Upper lobe of right lung (tissue), 1 donor: ENCODE results near the gene TMEM129. TPM values are rescaled to one million over a fixed set of nuclear protein-coding genes. Genes with fewer than 3 reads are reported as not detected.
A peak's percentile ranks its signal among the peaks of the same experiment; 100 is the strongest.

Source experiments
- ATAC-seq: fragments of 200-7000 bp; cut with Tn5 transposase; one replicate; pipeline ENCODE4 v1.9.1; 2020; ENCODE audit warnings: mild to moderate bottlenecking, moderate library complexity
- DNase-seq: peaks from one replicate; pipeline ENCODE4 v3.0.0-alpha.2; 2020
- H3K27ac ChIP-seq: fragments of 200-600 bp; one replicate; pipeline ENCODE4 v1.8.0; 2022
- H3K27me3 ChIP-seq: fragments of 200-600 bp; one replicate; pipeline ENCODE4 v1.8.0; 2022; ENCODE audit warnings: mild to moderate bottlenecking
- H3K36me3 ChIP-seq: fragments of 200-600 bp; one replicate; pipeline ENCODE4 v1.8.0; 2022
- H3K4me1 ChIP-seq: fragments of 200-600 bp; one replicate; pipeline ENCODE4 v1.8.0; 2022
- H3K4me3 ChIP-seq: fragments of 200-600 bp; one replicate; pipeline ENCODE4 v1.8.0; 2022; ENCODE audit warnings: mild to moderate bottlenecking
- H3K9me3 ChIP-seq: fragments of 200-600 bp; one replicate; pipeline ENCODE4 v1.8.0; 2022
- CTCF ChIP-seq: fragments of 200-600 bp; IDR thresholded peaks from one replicate; pipeline ENCODE4 v1.8.0; 2022; ENCODE audit warnings: antibody characterized with exemption
- intact Hi-C: fragments of 100-400 bp; cut with DNase I; formaldehyde crosslinking; loops from one replicate; pipeline ENCODE4 v1.11.0; 2022
- total RNA-seq: library from RNA; stranded (reverse); fragmentation: NEBNext Ultra II Directional; extraction: Animal tissue kit (Norgen Biotek cat#: 25700); gene quantifications from one replicate; pipeline ENCODE4 v1.2.1, GENCODE V29; 2021
- donor health status: DM: no; HTN: yes; CAD: no; lungs with severe emphysema.

The TMEM129 gene
- total RNA-seq, 1 donor from 2014 or later: 33.2 TPM

- H3K36me3 ChIP-seq: no peaks in the 10 kb centered on the region
- H3K4me1 ChIP-seq: peaks cover 17% of the 10 kb centered on the region
- peaks cover 5% of the 10 kb centered on the region for H3K27me3 ChIP-seq
- H3K9me3 ChIP-seq: no peaks in the 10 kb centered on the region
- no peak for TF ChIP-seq CTCF
- no peak overlapping the region for H3K27ac ChIP-seq
- no peak for DNase-seq
- no peak for ATAC-seq
- intact Hi-C loops: no loop called here
- H3K4me3 ChIP-seq: no peak overlapping the region
Observed at GRCh38 chr4:1764670-1765069, 43.5 kb upstream of the TMEM129 start.

GRCh38 chr4:1763550-1764080, 42.5 kb upstream of the TMEM129 start:
- no peaks in the 10 kb centered on the region for H3K9me3 ChIP-seq
- H3K27me3 ChIP-seq: peaks cover 5% of the 10 kb centered on the region
- no peaks in the 10 kb centered on the region for H3K36me3 ChIP-seq
- H3K4me1 ChIP-seq: peaks cover 17% of the 10 kb centered on the region
- H3K4me3 ChIP-seq: peak overlapping the region; percentile 8
- DNase-seq: no peak
- H3K27ac ChIP-seq: no peak overlapping the region
- TF ChIP-seq CTCF: peak; percentile 40
- ATAC-seq: peak; percentile 11
- intact Hi-C loops: no loop called here

GRCh38 chr4:1763070-1763549, 42.0 kb upstream of the TMEM129 start:
- no peak for ATAC-seq
- no peak overlapping the region for H3K27ac ChIP-seq
- peaks cover 17% of the 10 kb centered on the region for H3K4me1 ChIP-seq
- DNase-seq: no peak
- intact Hi-C loops: no loop called here
- TF ChIP-seq CTCF: no peak
- peak overlapping the region; percentile 8 for H3K4me3 ChIP-seq
- no peaks in the 10 kb centered on the region for H3K36me3 ChIP-seq
- H3K27me3 ChIP-seq: no peaks in the 10 kb centered on the region
- H3K9me3 ChIP-seq: no peaks in the 10 kb centered on the region

GRCh38 chr4:1762264-1763010, 41.3 kb upstream of the TMEM129 start:
- ATAC-seq: no peak
- H3K4me1 ChIP-seq: peaks cover 17% of the 10 kb centered on the region
- intact Hi-C loops: no loop called here
- no peak for DNase-seq
- no peak for TF ChIP-seq CTCF
- no peak overlapping the region for H3K4me3 ChIP-seq
- H3K36me3 ChIP-seq: no peaks in the 10 kb centered on the region
- H3K27me3 ChIP-seq: no peaks in the 10 kb centered on the region
- no peaks in the 10 kb centered on the region for H3K9me3 ChIP-seq
- no peak overlapping the region for H3K27ac ChIP-seq

- H3K9me3 ChIP-seq: no peaks in the 10 kb centered on the region
- H3K4me3 ChIP-seq: no peak overlapping the region
- H3K36me3 ChIP-seq: no peaks in the 10 kb centered on the region
- DNase-seq: no peak
- H3K27me3 ChIP-seq: no peaks in the 10 kb centered on the region
- ATAC-seq: no peak
- intact Hi-C loops: no loop called here
- H3K4me1 ChIP-seq: peaks cover 15% of the 10 kb centered on the region
- no peak overlapping the region for H3K27ac ChIP-seq
- TF ChIP-seq CTCF: no peak
Observed at GRCh38 chr4:1761130-1761689, 40.1 kb upstream of the TMEM129 start.
